ENCODE results near the gene MET.

MET gene

DNA sequence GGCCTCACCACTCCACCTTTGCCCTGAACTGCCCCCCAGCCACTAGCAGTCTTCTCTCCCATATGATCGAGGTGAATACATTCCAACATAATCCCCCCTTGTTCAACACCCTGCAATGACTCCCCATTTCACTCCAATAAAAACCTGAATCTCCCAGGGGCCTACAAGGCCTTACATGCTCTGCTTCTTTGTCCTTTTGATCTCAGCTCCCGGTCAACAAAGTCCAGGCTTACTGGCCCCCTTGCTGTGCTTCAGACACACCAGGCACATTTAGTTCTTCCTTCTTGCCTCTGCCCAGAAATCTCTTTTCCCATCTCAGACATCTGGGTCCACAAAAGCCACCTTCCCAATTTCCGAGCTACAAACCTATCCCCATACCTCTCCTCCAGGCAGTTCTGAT lies 14.0 kb downstream of the MET start:
- Histone ChIP-seq H3K9ac (ENCODE audit: low read length) (no peak overlapping the region), H3K79me2 (ENCODE audit: control insufficient read depth, insufficient read depth, low read length, poor library complexity) (no peaks in the 10 kb centered on the region), H2BK120ac (ENCODE audit: insufficient read depth, low read length, poor library complexity) (no peak overlapping the region), H3K23ac (ENCODE audit: low read length) (no peak overlapping the region), H2AFZ (ENCODE audit: insufficient read depth, low read length, poor library complexity) (no peak overlapping the region), H3K4me1 (ENCODE audit: control insufficient read depth in 1 of 2, insufficient read depth in 2 of 2, low read length in 2 of 2) (peaks cover 3% of the 10 kb centered on the region in 2 experiments), H2BK5ac (ENCODE audit: low read depth, low read length, poor library complexity) (no peak overlapping the region), H3K4me3 (ENCODE audit: low read depth, low read length) (no peak overlapping the region), H4K91ac (ENCODE audit: low read depth, low read length) (no peak overlapping the region), H3K9me3 (ENCODE audit: insufficient read depth, low read depth, low read length) (no peaks in the 10 kb centered on the region), H3K27ac (ENCODE audit: low read depth, low read length) (no peak overlapping the region), H3K4ac (ENCODE audit: low read depth, low read length) (no peak overlapping the region), H4K12ac (ENCODE audit: low read depth, low read length) (no peak overlapping the region), H3K4me2 (ENCODE audit: low read length) (no peak overlapping the region), H2BK12ac (ENCODE audit: low read length) (no peak overlapping the region), H3K27me3 (ENCODE audit: insufficient read depth, low read length) (no peaks in the 10 kb centered on the region), H3K36me3 (ENCODE audit: control insufficient read depth in 1 of 2, insufficient read depth in 2 of 2, low read length in 2 of 2) (no peaks in the 10 kb centered on the region), H3K14ac (ENCODE audit: low read length) (no peak overlapping the region), H3K18ac (ENCODE audit: low read length) (no peak overlapping the region), H4K8ac (ENCODE audit: low read depth, low read length) (no peak overlapping the region), H2AK5ac (ENCODE audit: low read length) (no peak overlapping the region), H3K79me1 (ENCODE audit: low read length) (no peaks in the 10 kb centered on the region)
- no CpG with 5 or more reads among the region's 3 CpGs for WGBS (ENCODE audit: extremely low coverage, insufficient coverage, insufficient read length)
- DNase-seq: no peak

DNA sequence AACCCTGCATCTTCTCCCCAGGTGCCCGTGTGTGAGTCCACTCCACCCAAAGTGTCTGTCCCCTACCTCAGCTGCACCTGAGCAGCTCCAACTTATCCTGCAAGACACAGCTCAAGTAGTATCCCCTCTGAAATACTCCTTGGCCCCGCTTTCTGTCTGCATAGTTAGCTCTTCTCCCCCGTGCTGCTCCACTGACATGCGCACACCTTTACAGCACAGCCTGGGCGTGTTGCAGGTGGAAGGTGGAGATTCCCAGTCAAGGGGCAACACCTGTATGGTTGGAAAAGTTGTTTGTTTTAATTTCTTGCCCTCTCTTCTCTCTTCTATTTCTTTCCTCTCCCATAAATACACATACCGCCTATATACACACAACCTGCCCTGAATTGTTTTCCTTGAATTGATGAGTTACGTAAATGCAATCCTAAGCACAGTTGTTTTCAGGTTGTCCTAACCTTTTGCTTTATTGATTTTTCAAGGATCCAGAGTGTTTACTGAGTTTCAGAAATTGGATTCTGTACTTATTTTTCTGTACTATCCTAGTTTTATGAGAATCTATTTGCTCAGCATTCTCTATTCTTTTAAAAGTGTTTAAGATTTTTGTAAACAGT lies 14.9 kb downstream of the MET start:
- no peak overlapping the region for H2AFZ ChIP-seq (ENCODE audit: insufficient read depth, low read length, poor library complexity)
- H3K18ac ChIP-seq (ENCODE audit: low read length): no peak overlapping the region

DNA sequence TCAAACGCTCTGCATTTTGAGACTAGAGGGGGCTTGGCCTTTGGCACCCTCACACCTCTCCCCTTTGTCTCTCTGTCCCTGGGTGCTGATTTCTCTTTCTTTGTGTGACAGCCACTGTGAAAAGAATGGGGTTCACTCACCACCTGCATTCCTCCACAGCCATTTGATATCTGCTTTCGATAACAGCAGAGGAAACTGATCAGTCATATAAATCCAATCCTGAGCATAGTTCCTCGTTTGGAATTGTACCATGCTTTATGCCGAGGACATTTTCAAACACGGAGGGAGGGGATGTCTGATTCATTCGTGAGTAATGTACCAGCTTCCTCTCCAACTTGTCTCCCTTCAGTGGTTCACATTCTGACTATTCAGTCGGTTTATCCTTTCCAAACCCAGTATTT lies 15.8 kb downstream of the MET start:
- no peak overlapping the region for H4K91ac ChIP-seq (ENCODE audit: low read depth, low read length)
- H3K79me1 ChIP-seq (ENCODE audit: low read length): no peaks in the 10 kb centered on the region
- H3K36me3 ChIP-seq (ENCODE audit: control insufficient read depth in 1 of 2, insufficient read depth in 2 of 2, low read length in 2 of 2): no peaks in the 10 kb centered on the region
- no peak overlapping the region for H2BK120ac ChIP-seq (ENCODE audit: insufficient read depth, low read length, poor library complexity)
- no peak overlapping the region for H3K18ac ChIP-seq (ENCODE audit: low read length)
- peak in 1 of 2 donors; percentile 29 for DNase-seq
- no peak overlapping the region for H3K27ac ChIP-seq (ENCODE audit: low read depth, low read length)
- no peak overlapping the region for H3K9ac ChIP-seq (ENCODE audit: low read length)
- H3K14ac ChIP-seq (ENCODE audit: low read length): no peak overlapping the region
- no peak overlapping the region for H3K4me3 ChIP-seq (ENCODE audit: low read depth, low read length)
- H3K27me3 ChIP-seq (ENCODE audit: insufficient read depth, low read length): no peaks in the 10 kb centered on the region
- H3K9me3 ChIP-seq (ENCODE audit: insufficient read depth, low read depth, low read length): no peaks in the 10 kb centered on the region
- H3K4ac ChIP-seq (ENCODE audit: low read depth, low read length): no peak overlapping the region
- no peaks in the 10 kb centered on the region for H3K79me2 ChIP-seq (ENCODE audit: control insufficient read depth, insufficient read depth, low read length, poor library complexity)
- H2AK5ac ChIP-seq (ENCODE audit: low read length): no peak overlapping the region
- H4K12ac ChIP-seq (ENCODE audit: low read depth, low read length): peak overlapping the region; percentile 36
- peak overlapping the region; percentile 50 for H2BK12ac ChIP-seq (ENCODE audit: low read length)
- no peak overlapping the region for H3K4me2 ChIP-seq (ENCODE audit: low read length)
- WGBS (ENCODE audit: extremely low coverage, insufficient coverage, insufficient read length): no CpG with 5 or more reads among the region's 7 CpGs
- peaks cover 3% of the 10 kb centered on the region in 2 experiments for H3K4me1 ChIP-seq (ENCODE audit: control insufficient read depth in 1 of 2, insufficient read depth in 2 of 2, low read length in 2 of 2)
- no peak overlapping the region for H3K23ac ChIP-seq (ENCODE audit: low read length)
- no peak overlapping the region for H4K8ac ChIP-seq (ENCODE audit: low read depth, low read length)
- H2AFZ ChIP-seq (ENCODE audit: insufficient read depth, low read length, poor library complexity): peak overlapping the region; percentile 71
- H2BK5ac ChIP-seq (ENCODE audit: low read depth, low read length, poor library complexity): no peak overlapping the region

More for the DNA sequence above, 14.9 kb downstream of the MET start:
- Histone ChIP-seq H3K79me1 (ENCODE audit: low read length) (no peaks in the 10 kb centered on the region), H3K9me3 (ENCODE audit: insufficient read depth, low read depth, low read length) (no peaks in the 10 kb centered on the region), H3K4me3 (ENCODE audit: low read depth, low read length) (no peak overlapping the region), H3K79me2 (ENCODE audit: control insufficient read depth, insufficient read depth, low read length, poor library complexity) (no peaks in the 10 kb centered on the region), H3K27ac (ENCODE audit: low read depth, low read length) (no peak overlapping the region), H3K9ac (ENCODE audit: low read length) (no peak overlapping the region), H3K23ac (ENCODE audit: low read length) (no peak overlapping the region), H3K36me3 (ENCODE audit: control insufficient read depth in 1 of 2, insufficient read depth in 2 of 2, low read length in 2 of 2) (no peaks in the 10 kb centered on the region), H3K4ac (ENCODE audit: low read depth, low read length) (no peak overlapping the region), H2AK5ac (ENCODE audit: low read length) (no peak overlapping the region), H2BK120ac (ENCODE audit: insufficient read depth, low read length, poor library complexity) (no peak overlapping the region), H4K91ac (ENCODE audit: low read depth, low read length) (no peak overlapping the region), H4K8ac (ENCODE audit: low read depth, low read length) (no peak overlapping the region), H2BK12ac (ENCODE audit: low read length) (no peak overlapping the region), H3K4me1 (ENCODE audit: control insufficient read depth in 1 of 2, insufficient read depth in 2 of 2, low read length in 2 of 2) (peaks cover 3% of the 10 kb centered on the region in 2 experiments), H4K12ac (ENCODE audit: low read depth, low read length) (no peak overlapping the region), H3K4me2 (ENCODE audit: low read length) (no peak overlapping the region), H3K27me3 (ENCODE audit: insufficient read depth, low read length) (no peaks in the 10 kb centered on the region), H2BK5ac (ENCODE audit: low read depth, low read length, poor library complexity) (no peak overlapping the region), H3K14ac (ENCODE audit: low read length) (no peak overlapping the region)
- WGBS (ENCODE audit: extremely low coverage, insufficient coverage, insufficient read length): no CpG with 5 or more reads among the region's 7 CpGs
- no peak for DNase-seq

DNA sequence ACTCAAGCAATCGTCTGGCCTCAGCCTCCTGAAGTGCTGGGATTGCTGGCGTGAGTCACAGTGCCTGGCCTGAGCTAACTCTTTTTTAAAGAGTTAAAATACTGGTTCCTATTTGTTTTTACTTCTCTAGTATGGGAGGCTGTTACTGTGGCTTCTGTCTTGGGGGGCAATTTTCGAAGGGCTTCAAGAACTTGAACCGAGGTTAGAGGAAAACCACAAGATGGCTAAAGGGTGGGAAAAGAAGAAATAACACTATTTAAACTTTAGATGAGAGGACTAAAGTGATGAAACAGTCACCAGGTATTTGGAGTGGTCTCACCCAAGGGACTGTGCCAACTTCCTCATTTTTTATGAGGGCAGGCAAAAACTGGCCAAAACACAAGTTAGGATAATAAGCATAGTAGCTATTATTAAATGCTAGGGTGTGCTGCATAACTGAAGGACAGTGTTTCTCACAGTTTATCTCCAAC lies 17.8 kb downstream of the MET start:
- no peak overlapping the region for H2BK120ac ChIP-seq (ENCODE audit: insufficient read depth, low read length, poor library complexity)
- H3K36me3 ChIP-seq (ENCODE audit: control insufficient read depth in 1 of 2, insufficient read depth in 2 of 2, low read length in 2 of 2): no peaks in the 10 kb centered on the region
- H3K23ac ChIP-seq (ENCODE audit: low read length): no peak overlapping the region
- no peak overlapping the region for H4K91ac ChIP-seq (ENCODE audit: low read depth, low read length)
- no peak overlapping the region for H3K9ac ChIP-seq (ENCODE audit: low read length)
- no peak overlapping the region for H3K4ac ChIP-seq (ENCODE audit: low read depth, low read length)
- H3K27ac ChIP-seq (ENCODE audit: low read depth, low read length): no peak overlapping the region
- no peak overlapping the region for H3K14ac ChIP-seq (ENCODE audit: low read length)
- no peak overlapping the region for H2AK5ac ChIP-seq (ENCODE audit: low read length)
- no peaks in the 10 kb centered on the region for H3K79me1 ChIP-seq (ENCODE audit: low read length)
- no peak overlapping the region for H2AFZ ChIP-seq (ENCODE audit: insufficient read depth, low read length, poor library complexity)
- H2BK5ac ChIP-seq (ENCODE audit: low read depth, low read length, poor library complexity): no peak overlapping the region
- H4K8ac ChIP-seq (ENCODE audit: low read depth, low read length): no peak overlapping the region
- no peak overlapping the region for H4K12ac ChIP-seq (ENCODE audit: low read depth, low read length)
- H3K4me2 ChIP-seq (ENCODE audit: low read length): no peak overlapping the region
- no peak overlapping the region for H3K4me3 ChIP-seq (ENCODE audit: low read depth, low read length)
- H3K18ac ChIP-seq (ENCODE audit: low read length): no peak overlapping the region
- H3K4me1 ChIP-seq (ENCODE audit: control insufficient read depth in 1 of 2, insufficient read depth in 2 of 2, low read length in 2 of 2): peaks cover 3% of the 10 kb centered on the region in 2 experiments
- no CpG with 5 or more reads among the region's 4 CpGs for WGBS (ENCODE audit: extremely low coverage, insufficient coverage, insufficient read length)
- no peaks in the 10 kb centered on the region for H3K27me3 ChIP-seq (ENCODE audit: insufficient read depth, low read length)
- no peaks in the 10 kb centered on the region for H3K79me2 ChIP-seq (ENCODE audit: control insufficient read depth, insufficient read depth, low read length, poor library complexity)
- H3K9me3 ChIP-seq (ENCODE audit: insufficient read depth, low read depth, low read length): no peaks in the 10 kb centered on the region
- no peak overlapping the region for H2BK12ac ChIP-seq (ENCODE audit: low read length)
- DNase-seq: no peak
